Endothelial cell of umbilical vein (primary cell): ENCODE results near the gene RASGRF1. TPM values are rescaled to one million over a fixed set of nuclear protein-coding genes. Genes with fewer than 3 reads are reported as not detected.

Experiments
- BruUV-seq: library from RNA; stranded (reverse); fragments of 400-500 nt; replicated peaks from 2 replicates; lab custom pipeline; 2021; lab: Mats Ljungman, UMichigan
- CTCF ChIA-PET: fragments of 300-600, 350-600 bp; sonication (Branson Sonifier 250); formaldehyde crosslinking; loops from one replicate; lab custom pipeline; 2021; ENCODE audit warnings: antibody characterized with exemption, inconsistent platforms; lab: Charles Lee
- POLR2A ChIA-PET: fragments of 300-600, 350-600 bp; sonication (Branson Sonifier 250); formaldehyde crosslinking; loops from one replicate; lab custom pipeline; 2021; ENCODE audit warnings: antibody characterized with exemption, inconsistent platforms; lab: Charles Lee
- DNase-seq: peaks from one replicate; pipeline ENCODE4 v3.0.0-alpha.2; 2011; ENCODE audit warnings: low read depth, low spot score
- FAIRE-seq: peaks from 2 replicates; lab custom pipeline; 2011; peaks lifted over from hg19 to GRCh38; lab: Jason Lieb, UNC
- H2AFZ ChIP-seq: 2 replicates; pipeline ENCODE4 v1.6.0; 2012; ENCODE audit warnings: low read depth, low read length, control low read depth, inconsistent platforms
- H3K27ac ChIP-seq: 2 replicates; pipeline ENCODE4 v1.5.1; 2011; ENCODE audit warnings: low read depth, mild to moderate bottlenecking, control low read depth, low read length, moderate library complexity; ENCODE audit not compliant: insufficient read depth
- H3K27me3 ChIP-seq, 2 experiments: 2 replicates each; pipeline versions ENCODE4 v1.6.0 to v1.6.1; 2011; ENCODE audit warnings: low read length in 2 of 2, mixed read lengths in 1 of 2; ENCODE audit not compliant: control insufficient read depth in 2 of 2, insufficient read depth in 2 of 2
- H3K36me3 ChIP-seq, 2 experiments: 2 replicates in 1 of 2; 3 replicates in 1 of 2; pipeline ENCODE4 v1.5.1; 2011; ENCODE audit warnings: low read length in 2 of 2, mild to moderate bottlenecking in 1 of 2, moderate library complexity in 1 of 2; ENCODE audit not compliant: control insufficient read depth in 2 of 2, insufficient read depth in 2 of 2; ENCODE audit errors: extremely low read depth in 1 of 2
- H3K4me1 ChIP-seq: 3 replicates; pipeline ENCODE4 v1.5.1; 2011; ENCODE audit warnings: mild to moderate bottlenecking, low read length; ENCODE audit not compliant: control insufficient read depth, insufficient read depth; ENCODE audit errors: extremely low read depth
- H3K4me2 ChIP-seq: 2 replicates; pipeline ENCODE4 v1.6.1; 2011; ENCODE audit warnings: low read length, control low read depth, mixed read lengths; ENCODE audit not compliant: insufficient read depth
- H3K4me3 ChIP-seq, 3 experiments: fragments of 200-600 bp in 1 of 3; sonication (generic), shearing (Covaris generic) in 1 of 3; replicated peaks in 1 of 3; 2 replicates each; pipeline ENCODE4 v1.5.1; 2011 to 2016; ENCODE audit warnings: control low read depth in 3 of 3, low read length in 3 of 3, mild to moderate bottlenecking in 2 of 3, inconsistent platforms in 1 of 3, low read depth in 1 of 3, moderate library complexity in 1 of 3; ENCODE audit not compliant: insufficient read depth in 1 of 3
- H3K79me2 ChIP-seq: 2 replicates; pipeline ENCODE4 v1.6.0; 2012; ENCODE audit warnings: low read length, inconsistent platforms; ENCODE audit not compliant: control insufficient read depth, insufficient read depth
- H3K9ac ChIP-seq: replicated peaks from 2 replicates; pipeline ENCODE3; 2011; ENCODE audit warnings: low read length, control low read depth; ENCODE audit not compliant: insufficient read depth; ENCODE audit errors: extremely low read depth
- H3K9me1 ChIP-seq: replicated peaks from 3 replicates; pipeline ENCODE4 v1.6.0; 2011; ENCODE audit warnings: mild to moderate bottlenecking, low read length; ENCODE audit not compliant: control insufficient read depth, insufficient read depth; ENCODE audit errors: extremely low read depth
- H3K9me3 ChIP-seq: replicated peaks from 2 replicates; pipeline ENCODE4 v1.5.1; 2012; ENCODE audit warnings: low read length, inconsistent platforms; ENCODE audit not compliant: control insufficient read depth, insufficient read depth
- H4K20me1 ChIP-seq: replicated peaks from 2 replicates; pipeline ENCODE3; 2011; ENCODE audit warnings: mild to moderate bottlenecking, low read length; ENCODE audit not compliant: control insufficient read depth, insufficient read depth; ENCODE audit errors: extremely low read depth
- EZH2 ChIP-seq: IDR thresholded peaks from 2 replicates; pipeline ENCODE4 v1.6.1; 2012; ENCODE audit warnings: borderline replicate concordance, low read depth, mild to moderate bottlenecking, moderate library complexity, low read length, inconsistent platforms; ENCODE audit not compliant: severe bottlenecking
- FOS ChIP-seq: IDR thresholded peaks from 2 replicates; pipeline ENCODE4 v1.6.1; 2011; ENCODE audit warnings: mild to moderate bottlenecking, low read length, moderate library complexity, borderline replicate concordance; ENCODE audit not compliant: insufficient read depth
- GATA2 ChIP-seq: IDR thresholded peaks from 2 replicates; pipeline ENCODE4 v1.7.0; 2011; ENCODE audit warnings: low read depth, mild to moderate bottlenecking, moderate library complexity, mixed read lengths, low read length; ENCODE audit not compliant: insufficient read length, insufficient read depth
- JUN ChIP-seq: IDR thresholded peaks from 2 replicates; pipeline ENCODE4 v1.6.1; 2011; ENCODE audit warnings: borderline replicate concordance, low read depth; ENCODE audit not compliant: insufficient read length, insufficient read depth
- MYC ChIP-seq: IDR thresholded peaks from one replicate; pipeline ENCODE4 v1.6.1; 2011; ENCODE audit warnings: mild to moderate bottlenecking, low read depth, low read length
- POLR2A ChIP-seq: IDR thresholded peaks from 2 replicates; pipeline ENCODE4 v1.6.1; 2012; ENCODE audit warnings: low read depth, mild to moderate bottlenecking, control low read depth, low read length
- POLR2AphosphoS5 ChIP-seq: IDR thresholded peaks from 2 replicates; pipeline ENCODE4 v1.6.1; 2012; ENCODE audit warnings: low read depth, mild to moderate bottlenecking, control low read depth, low read length, moderate library complexity; ENCODE audit not compliant: insufficient read depth
- dilution Hi-C: fragments of 300-500 bp; cut with MboI; formaldehyde crosslinking; loops from one replicate; pipeline ENCODE4 v1.15.0; 2019; ENCODE audit warnings: low sequenced_read_pairs; ENCODE audit not compliant: extremely low pct_ligation_motif_present
- intact Hi-C: fragments of 100-400 bp; cut with micrococcal nuclease; formaldehyde crosslinking; loops from one replicate; pipeline ENCODE4 v1.10.0; 2022
- polyA plus RNA-seq, 4 experiments: library from polyadenylated mRNA; depleted of rRNA in 3 of 4; stranded (reverse) in 3 of 4; unstranded in 1 of 4; fragments of >200 nt; gene quantifications; 2 replicates each; pipeline versions ENCODE4 v1.2.1 to v1.2.3, GENCODE V29; 2011 to 2012; ENCODE audit warnings: missing spikeins in 1 of 4
- total RNA-seq: library from RNA; stranded (reverse); gene quantifications from 2 replicates; pipeline ENCODE4 v1.2.3, GENCODE V29; 2021
- TF ChIP-seq, protein P1 (sequence below), 2 donors: IDR thresholded peaks; 1 replicate in 1 of 2; 2 replicates in 1 of 2; pipeline ENCODE4 v1.5.1; 2011; ENCODE audit warnings: low read length in 2 of 2, mild to moderate bottlenecking in 2 of 2, moderate library complexity in 2 of 2, control low read depth in 1 of 2, inconsistent platforms in 1 of 2, low read depth in 1 of 2; ENCODE audit not compliant: insufficient read depth in 1 of 2; ENCODE audit errors: extremely low read depth in 1 of 2
- TF ChIP-seq, protein P2 (sequence below): IDR thresholded peaks from 2 replicates; pipeline ENCODE4 v1.6.1; 2011; ENCODE audit not compliant: insufficient read depth, insufficient read length

The RASGRF1 gene
- total and polyA plus RNA-seq, 2 donors (not counting 3 experiments of a cell fraction or from before 2014, with no cell fraction given), result 0.04 TPM; not detected in 1

DNA sequence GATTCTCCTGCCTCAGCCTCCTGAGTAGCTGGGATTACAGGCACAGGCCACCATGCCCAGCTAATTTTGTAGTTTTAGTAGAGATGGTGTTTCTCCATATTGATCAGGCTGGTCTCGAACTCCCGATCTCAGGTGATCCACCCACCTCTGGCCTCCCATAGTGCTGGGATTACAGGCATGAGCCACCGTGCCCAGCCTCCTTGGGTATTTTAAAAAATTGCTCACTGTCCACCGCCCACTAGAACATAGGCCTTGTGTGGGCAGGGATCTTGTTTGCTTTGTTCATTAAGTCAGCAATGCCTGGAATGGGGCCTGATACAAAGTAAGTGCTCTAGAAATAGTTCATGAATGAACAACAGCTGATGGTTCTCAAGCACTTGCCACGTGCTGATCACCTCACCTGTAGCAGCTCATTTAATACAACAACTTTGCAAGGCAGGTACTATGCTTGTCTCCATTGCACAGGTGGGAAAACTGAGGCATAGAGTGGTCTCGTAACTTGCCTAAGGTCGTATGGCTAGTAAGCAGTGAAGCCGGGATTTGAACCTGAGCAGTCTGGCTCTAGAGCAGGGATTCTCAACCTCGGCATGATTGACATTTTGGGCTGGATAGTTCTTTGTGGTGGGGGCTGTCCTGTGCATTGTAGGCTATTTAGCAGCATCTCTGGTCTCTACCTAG is 133.0 kb downstream of the RASGRF1 start:
- TF ChIP-seq EZH2, result no peak
- no peak for TF ChIP-seq POLR2A
- no peak for TF ChIP-seq MYC
- TF ChIP-seq GATA2, result no peak
- TF ChIP-seq, protein P1, sequence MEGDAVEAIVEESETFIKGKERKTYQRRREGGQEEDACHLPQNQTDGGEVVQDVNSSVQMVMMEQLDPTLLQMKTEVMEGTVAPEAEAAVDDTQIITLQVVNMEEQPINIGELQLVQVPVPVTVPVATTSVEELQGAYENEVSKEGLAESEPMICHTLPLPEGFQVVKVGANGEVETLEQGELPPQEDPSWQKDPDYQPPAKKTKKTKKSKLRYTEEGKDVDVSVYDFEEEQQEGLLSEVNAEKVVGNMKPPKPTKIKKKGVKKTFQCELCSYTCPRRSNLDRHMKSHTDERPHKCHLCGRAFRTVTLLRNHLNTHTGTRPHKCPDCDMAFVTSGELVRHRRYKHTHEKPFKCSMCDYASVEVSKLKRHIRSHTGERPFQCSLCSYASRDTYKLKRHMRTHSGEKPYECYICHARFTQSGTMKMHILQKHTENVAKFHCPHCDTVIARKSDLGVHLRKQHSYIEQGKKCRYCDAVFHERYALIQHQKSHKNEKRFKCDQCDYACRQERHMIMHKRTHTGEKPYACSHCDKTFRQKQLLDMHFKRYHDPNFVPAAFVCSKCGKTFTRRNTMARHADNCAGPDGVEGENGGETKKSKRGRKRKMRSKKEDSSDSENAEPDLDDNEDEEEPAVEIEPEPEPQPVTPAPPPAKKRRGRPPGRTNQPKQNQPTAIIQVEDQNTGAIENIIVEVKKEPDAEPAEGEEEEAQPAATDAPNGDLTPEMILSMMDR (IDR thresholded peaks at IDR 0.05; ENCODE audit: extremely low read depth in 1 of 2, insufficient read depth in 1 of 2, low read depth in 1 of 2, low read length in 2 of 2), result no peak
- no peak for TF ChIP-seq FOS
- TF ChIP-seq JUN, result no peak
- TF ChIP-seq, protein P2, sequence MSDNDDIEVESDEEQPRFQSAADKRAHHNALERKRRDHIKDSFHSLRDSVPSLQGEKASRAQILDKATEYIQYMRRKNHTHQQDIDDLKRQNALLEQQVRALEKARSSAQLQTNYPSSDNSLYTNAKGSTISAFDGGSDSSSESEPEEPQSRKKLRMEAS, result no peak
- TF ChIP-seq POLR2AphosphoS5, result no peak
- Histone ChIP-seq H3K27me3 (peaks cover 0 to 3% of the 10 kb centered on the region in 2 experiments), H3K4me1 (no peaks in the 10 kb centered on the region), H2AFZ (no peak overlapping the region), H3K4me3 (no peak overlapping the region), H3K4me2 (no peak overlapping the region), H3K9me3 (no peaks in the 10 kb centered on the region), H4K20me1 (no peaks in the 10 kb centered on the region), H3K9me1 (no peaks in the 10 kb centered on the region), H3K79me2 (no peaks in the 10 kb centered on the region), H3K36me3 (no peaks in the 10 kb centered on the region), H3K9ac (no peak overlapping the region), H3K27ac (no peak overlapping the region)
- CTCF ChIA-PET, result interaction anchor here (1.4 kb wide), 1 partner anchor 227 kb away, joined by 3 read pairs; no protein-coding TSS in a partner anchor
- BruUV-seq, result no TSS peak
- intact Hi-C loops, result no loop called here
- DNase-seq (no peak), FAIRE-seq (no peak)
- POLR2A ChIA-PET, result no interaction called here
- dilution Hi-C loops, result no loop called here
